K562 (cell line): ENCODE results near the gene TMEM120B. TPM values are rescaled to one million over a fixed set of nuclear protein-coding genes. Genes with fewer than 3 reads are reported as not detected.

Experiments
- CBX1 ChIP-seq: sonication (generic); IDR thresholded peaks from 2 replicates; pipeline ENCODE4 v1.6.1; 2016; ENCODE audit warnings: antibody characterized with exemption, low read depth, mild to moderate bottlenecking
- CREB5 ChIP-seq: fragments of 250-450 bp; sonication (Bioruptor Pico); IDR thresholded peaks from 2 replicates; pipeline ENCODE4 v1.5.0; 2020; ENCODE audit warnings: mild to moderate bottlenecking
- DDX20 ChIP-seq: fragments of 450-650 bp; IDR thresholded peaks from 2 replicates; pipeline ENCODE4 v1.6.1; 2016; ENCODE audit warnings: missing genetic modification characterization, low read depth, mild to moderate bottlenecking, missing compliant biosample characterization, moderate library complexity
- EP300 ChIP-seq: IDR thresholded peaks from 2 replicates; pipeline ENCODE4 v1.6.1; 2012; ENCODE audit warnings: low read length, improper control_type of control experiment
- ETV5 ChIP-seq: sonication (generic); formaldehyde crosslinking; IDR thresholded peaks from 2 replicates; pipeline ENCODE4 v1.4.0; 2020; ENCODE audit warnings: low read depth, mild to moderate bottlenecking, missing genetic modification reagents
- FOXM1 ChIP-seq, 2 experiments: fragments of 450-650 bp in 1 of 2; sonication (generic) in 1 of 2; formaldehyde crosslinking in 1 of 2; IDR thresholded peaks; 2 replicates each; pipeline versions ENCODE4 v1.6.1 to v1.9.0; 2017 to 2022; ENCODE audit warnings: low read depth in 2 of 2, mild to moderate bottlenecking in 2 of 2, missing genetic modification reagents in 1 of 2, moderate library complexity in 1 of 2
- HDAC1 ChIP-seq, 2 experiments: fragments of 450-650 bp; IDR thresholded peaks; 2 replicates each; pipeline ENCODE4 v1.6.1; 2016 to 2017; ENCODE audit warnings: inconsistent platforms in 1 of 2, mild to moderate bottlenecking in 1 of 2, moderate library complexity in 1 of 2
- HNRNPH1 ChIP-seq: fragments of 200-400 bp; formaldehyde crosslinking; optimal IDR thresholded peaks from 2 replicates; pipeline ENCODE3; 2017; ENCODE audit warnings: low read depth, mild to moderate bottlenecking, low read length, moderate library complexity
- MTF1 ChIP-seq: fragments of 250-450 bp; sonication (Bioruptor Pico); IDR thresholded peaks from 2 replicates; pipeline ENCODE4 v1.9.0; 2021; ENCODE audit warnings: moderate library complexity, mild to moderate bottlenecking, inconsistent platforms, borderline replicate concordance
- PHF8 ChIP-seq: fragments of 200-600 bp; sonication (generic); IDR thresholded peaks from 2 replicates; pipeline ENCODE4 v1.6.1; 2012; ENCODE audit warnings: mixed run types, mild to moderate bottlenecking, inconsistent platforms, low read length, moderate library complexity, borderline replicate concordance
- PURB ChIP-seq: sonication (generic); formaldehyde crosslinking; IDR thresholded peaks from 2 replicates; pipeline ENCODE4 v1.9.0; 2021; ENCODE audit warnings: low read depth, mild to moderate bottlenecking, missing genetic modification reagents
- RBM14 ChIP-seq: fragments of 200-400 bp; formaldehyde crosslinking; IDR thresholded peaks from 2 replicates; pipeline ENCODE4 v1.6.1; 2018; ENCODE audit warnings: low read depth, mild to moderate bottlenecking, low read length, moderate library complexity, borderline replicate concordance; ENCODE audit not compliant: insufficient read depth
- RBM39 ChIP-seq: fragments of 200-400 bp; formaldehyde crosslinking; optimal IDR thresholded peaks from 2 replicates; pipeline ENCODE3; 2018; ENCODE audit warnings: low read depth, low read length
- RUNX1 ChIP-seq: sonication (generic); IDR thresholded peaks from 2 replicates; pipeline ENCODE4 v1.6.1; 2016; ENCODE audit warnings: antibody characterized with exemption, low read depth
- TARDBP ChIP-seq: fragments of 450-650 bp; IDR thresholded peaks from 2 replicates; pipeline ENCODE4 v1.6.1; 2016
- UBTF ChIP-seq, 2 experiments: IDR thresholded peaks; 2 replicates each; pipeline ENCODE4 v1.6.1; 2012; ENCODE audit warnings: improper control_type of control experiment in 2 of 2, low read depth in 2 of 2, low read length in 2 of 2, borderline replicate concordance in 1 of 2
- ZBED1 ChIP-seq: IDR thresholded peaks from 2 replicates; pipeline ENCODE4 v1.6.1; 2014
- ZNF12 ChIP-seq: sonication (generic); formaldehyde crosslinking; IDR thresholded peaks from 2 replicates; pipeline ENCODE4 v1.4.0; 2020; ENCODE audit warnings: mild to moderate bottlenecking, missing genetic modification reagents
- ZNF436 ChIP-seq: fragments of 250-450, 450-650 bp; sonication (Bioruptor Pico); formaldehyde crosslinking; IDR thresholded peaks from 2 replicates; pipeline ENCODE4 v1.7.0; 2020; ENCODE audit warnings: mild to moderate bottlenecking
- ZNF77 ChIP-seq: fragments of 250-450 bp; sonication (Bioruptor Pico); IDR thresholded peaks from 2 replicates; pipeline ENCODE4 v1.5.0; 2020
- polyA plus RNA-seq, 8 experiments: library from polyadenylated mRNA; depleted of rRNA in 4 of 8; stranded (reverse) in 5 of 8; unstranded in 3 of 8; fragments of >200 nt; fragmentation: Nextera tagmentation in 2 of 8; fragmentation: Illumina TruSeq in 1 of 8; extraction: Ambion mirVana in 2 of 8; extraction: Trizol in 1 of 8; gene quantifications; 2 replicates each; pipeline versions ENCODE4 v1.2.1 to v1.2.3, GENCODE V29; 2011 to 2014; ENCODE audit warnings: inconsistent platforms in 1 of 8, missing spikeins in 1 of 8
- total RNA-seq, 7 experiments: library from RNA; depleted of rRNA in 6 of 7; stranded (reverse); fragments of >200 nt in 6 of 7; fragmentation: Illumina TruSeq in 2 of 7; extraction: Trizol in 2 of 7; gene quantifications; 2 replicates each; pipeline versions ENCODE4 v1.2.1 to v1.2.3, GENCODE V29; 2011 to 2021; ENCODE audit warnings: low replicate concordance in 1 of 7
- TF ChIP-seq, protein P1 (sequence below): fragments of 250-450 bp; sonication (Bioruptor Pico); IDR thresholded peaks from 2 replicates; pipeline ENCODE4 v1.4.0; 2020; ENCODE audit warnings: mild to moderate bottlenecking
- TF ChIP-seq, protein P2 (sequence below): fragments of 200-800 bp; sonication (Bioruptor generic); IDR thresholded peaks from 2 replicates; pipeline ENCODE4 v1.6.1; 2017; ENCODE audit warnings: missing genetic modification characterization, missing compliant biosample characterization

The TMEM120B gene
- total and polyA plus RNA-seq, 9 of the 15 experiments (the other 6 are each of a cell fraction or from before 2014, with no cell fraction given), result 1.7 to 18.6 (median 7.4) TPM

DNA sequence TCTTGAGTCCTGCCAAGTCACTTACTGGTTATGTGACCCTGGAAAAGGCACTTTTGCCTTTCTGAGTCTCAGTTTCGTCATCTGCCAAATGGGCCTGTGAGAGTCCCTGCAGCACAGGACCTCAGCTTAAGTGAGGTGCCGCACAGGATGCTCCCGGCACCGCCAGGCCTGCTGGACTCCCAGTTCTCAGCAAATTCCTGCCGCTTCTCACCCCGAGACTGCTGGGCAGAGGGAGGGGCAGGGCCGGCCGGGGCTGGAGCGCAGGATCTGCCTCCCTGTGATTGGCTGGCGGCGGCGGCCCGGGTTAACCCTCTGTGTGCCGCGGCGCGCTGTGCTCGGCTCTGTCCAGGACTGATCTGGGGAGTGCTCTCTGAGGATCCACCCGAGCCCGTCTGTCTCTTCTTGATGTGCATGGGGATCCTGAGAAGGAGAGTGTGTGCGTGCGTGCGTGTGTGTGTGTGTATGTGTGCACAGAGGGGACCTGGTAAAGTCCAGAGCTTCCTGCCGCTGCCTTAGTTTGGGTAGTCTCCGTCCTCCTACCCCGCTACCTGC, 99.8 kb downstream of the TMEM120B start (continued):
- TF ChIP-seq CREB5 (CRISPR knock-in tag) (no peak), ZNF436 (CRISPR knock-in tag) (no peak), EP300 (no peak), PURB (CRISPR knock-in tag) (no peak), HNRNPH1 (no peak), ZBED1 (no peak), FOXM1 (IDR thresholded peaks at IDR 0.05; ENCODE audit: low read depth) (peak; percentile 56; the same call in 1 of the 2 replicates), FOXM1 (CRISPR knock-in tag; IDR thresholded peaks at IDR 0.05; ENCODE audit: low read depth) (no peak), RBM14 (no peak), TARDBP (no peak; the same call in 1 of the 2 replicates), DDX20 (no peak), RBM39 (no peak), ZNF77 (CRISPR knock-in tag) (no peak), ETV5 (CRISPR knock-in tag) (0 out of 2 replicates have a peak, but pooled peaks have one; percentile 23), HDAC1 (IDR thresholded peaks at IDR 0.05) (peak in 1 of 2 experiments; percentile 58; a peak in 2 of 4 replicates), PHF8 (peak; percentile 16; the same call in 1 of the 2 replicates), ZNF12 (CRISPR knock-in tag) (no peak), MTF1 (CRISPR knock-in tag) (no peak), UBTF (IDR thresholded peaks at IDR 0.05; ENCODE audit: borderline replicate concordance in 1 of 2, low read depth in 2 of 2, low read length in 2 of 2) (no peak), CBX1 (peak; percentile 98), RUNX1 (0 out of 2 replicates have a peak, but pooled peaks have one; percentile 26)
- TF ChIP-seq, protein P1, sequence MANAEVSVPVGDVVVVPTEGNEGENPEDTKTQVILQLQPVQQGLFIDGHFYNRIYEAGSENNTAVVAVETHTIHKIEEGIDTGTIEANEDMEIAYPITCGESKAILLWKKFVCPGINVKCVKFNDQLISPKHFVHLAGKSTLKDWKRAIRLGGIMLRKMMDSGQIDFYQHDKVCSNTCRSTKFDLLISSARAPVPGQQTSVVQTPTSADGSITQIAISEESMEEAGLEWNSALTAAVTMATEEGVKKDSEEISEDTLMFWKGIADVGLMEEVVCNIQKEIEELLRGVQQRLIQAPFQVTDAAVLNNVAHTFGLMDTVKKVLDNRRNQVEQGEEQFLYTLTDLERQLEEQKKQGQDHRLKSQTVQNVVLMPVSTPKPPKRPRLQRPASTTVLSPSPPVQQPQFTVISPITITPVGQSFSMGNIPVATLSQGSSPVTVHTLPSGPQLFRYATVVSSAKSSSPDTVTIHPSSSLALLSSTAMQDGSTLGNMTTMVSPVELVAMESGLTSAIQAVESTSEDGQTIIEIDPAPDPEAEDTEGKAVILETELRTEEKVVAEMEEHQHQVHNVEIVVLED (CRISPR knock-in tag), result no peak
- TF ChIP-seq, protein P2, sequence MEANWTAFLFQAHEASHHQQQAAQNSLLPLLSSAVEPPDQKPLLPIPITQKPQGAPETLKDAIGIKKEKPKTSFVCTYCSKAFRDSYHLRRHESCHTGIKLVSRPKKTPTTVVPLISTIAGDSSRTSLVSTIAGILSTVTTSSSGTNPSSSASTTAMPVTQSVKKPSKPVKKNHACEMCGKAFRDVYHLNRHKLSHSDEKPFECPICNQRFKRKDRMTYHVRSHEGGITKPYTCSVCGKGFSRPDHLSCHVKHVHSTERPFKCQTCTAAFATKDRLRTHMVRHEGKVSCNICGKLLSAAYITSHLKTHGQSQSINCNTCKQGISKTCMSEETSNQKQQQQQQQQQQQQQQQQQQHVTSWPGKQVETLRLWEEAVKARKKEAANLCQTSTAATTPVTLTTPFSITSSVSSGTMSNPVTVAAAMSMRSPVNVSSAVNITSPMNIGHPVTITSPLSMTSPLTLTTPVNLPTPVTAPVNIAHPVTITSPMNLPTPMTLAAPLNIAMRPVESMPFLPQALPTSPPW (CRISPR knock-in tag), result peak; percentile 74
